ENCODE results near the gene WDFY3.
"Not testable (repeated sequence)": the region's sequence is repeated elsewhere in the genome, so short reads cannot be mapped to it uniquely, and the experiment has no call there.

WDFY3 gene

DNA sequence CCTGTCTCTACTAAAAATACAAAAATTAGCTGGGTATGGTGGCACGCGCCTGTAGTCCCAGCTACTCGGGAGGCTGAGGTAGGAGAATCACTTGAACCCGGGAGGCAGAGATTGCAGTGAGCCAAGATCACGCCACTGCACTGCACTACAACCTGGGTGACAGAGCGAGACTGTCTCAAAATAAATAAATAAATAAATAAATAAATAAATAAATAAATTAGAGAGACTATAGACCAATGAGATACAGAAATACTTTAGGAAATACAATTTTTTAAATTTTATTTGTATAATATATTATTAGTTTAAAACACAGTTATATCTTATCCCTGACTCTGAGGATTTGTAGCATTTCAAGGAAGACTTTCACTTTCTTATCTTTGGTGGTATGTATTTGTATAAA, 136.9 kb downstream of the WDFY3 start:
- H3K4me1 ChIP-seq (ENCODE audit: control insufficient read depth, insufficient read depth, low read length, unreplicated experiment); H2AFZ ChIP-seq (ENCODE audit: low read length, unreplicated experiment); H3K36me3 ChIP-seq (ENCODE audit: insufficient read depth, low read length); H3K27me3 ChIP-seq (ENCODE audit: insufficient read depth, low read length); H3K79me2 ChIP-seq (ENCODE audit: control insufficient read depth, insufficient read depth, low read length, unreplicated experiment); H3K27ac ChIP-seq (ENCODE audit: low read depth, low read length); H3K4me3 ChIP-seq (ENCODE audit: low read depth, low read length): not testable (repeated sequence)

DNA sequence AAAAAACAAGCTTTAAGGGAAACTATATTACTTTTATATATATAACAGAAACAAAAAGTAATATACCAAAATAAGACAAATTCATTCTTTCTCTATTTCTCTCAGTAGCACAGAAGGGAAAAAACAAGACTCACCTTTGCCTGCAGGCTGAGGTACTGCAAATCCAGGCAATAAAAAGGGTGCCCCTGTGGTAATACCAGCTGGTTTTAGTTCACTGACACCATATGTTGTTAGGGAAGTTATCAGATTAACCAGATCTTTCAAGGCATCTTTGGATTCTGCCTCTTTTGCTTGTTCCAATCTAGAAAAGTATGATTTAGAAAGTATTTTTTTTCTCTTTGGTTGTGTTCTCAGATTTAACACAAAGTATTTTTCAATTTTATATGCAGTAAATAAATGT, 139.8 kb downstream of the WDFY3 start:
- H3K4me1 ChIP-seq (ENCODE audit: control insufficient read depth, insufficient read depth, low read length, unreplicated experiment) = peaks cover 4% of the 10 kb centered on the region
- H2AFZ ChIP-seq (ENCODE audit: low read length, unreplicated experiment) = no peak overlapping the region
- peaks cover 3% of the 10 kb centered on the region; the same call in 1 of the 2 replicates for H3K36me3 ChIP-seq (ENCODE audit: insufficient read depth, low read length)
- no peaks in the 10 kb centered on the region for H3K79me2 ChIP-seq (ENCODE audit: control insufficient read depth, insufficient read depth, low read length, unreplicated experiment)
- H3K27me3 ChIP-seq (ENCODE audit: insufficient read depth, low read length) = no peaks in the 10 kb centered on the region
- no peak overlapping the region for H3K27ac ChIP-seq (ENCODE audit: low read depth, low read length)
- no peak overlapping the region for H3K4me3 ChIP-seq (ENCODE audit: low read depth, low read length)

DNA sequence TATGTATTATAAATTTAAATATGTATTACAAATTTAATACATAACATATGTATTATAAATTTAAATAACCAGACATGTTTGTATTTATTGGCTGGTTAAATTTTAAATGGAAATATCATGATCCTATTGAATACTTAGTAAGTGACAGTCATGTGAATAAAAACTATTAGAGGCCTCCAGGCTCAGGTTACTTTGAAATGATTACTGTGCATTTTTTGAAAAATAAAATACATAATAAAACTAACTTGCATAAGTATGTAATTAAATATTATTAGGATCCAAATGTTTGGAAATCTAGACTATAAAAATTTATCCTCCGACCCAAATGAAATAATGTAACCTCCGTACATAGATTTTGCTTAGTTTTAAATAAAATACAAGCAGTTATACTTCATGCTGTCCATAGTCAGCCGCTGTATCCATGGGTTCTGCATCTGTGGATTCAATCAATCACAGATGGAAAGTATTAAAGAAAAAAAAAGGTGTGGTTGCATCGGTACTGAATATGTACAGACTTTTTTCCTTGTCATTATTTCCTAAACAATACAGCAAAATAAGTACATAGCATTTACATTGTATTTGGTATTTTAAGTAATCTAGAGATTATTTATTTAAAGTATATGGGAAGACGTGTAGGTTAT, 140.7 kb downstream of the WDFY3 start:
- no peak overlapping the region for H3K27ac ChIP-seq (ENCODE audit: low read depth, low read length)
- H3K4me3 ChIP-seq (ENCODE audit: low read depth, low read length) = no peak overlapping the region
- H3K4me1 ChIP-seq (ENCODE audit: control insufficient read depth, insufficient read depth, low read length, unreplicated experiment) = peaks cover 4% of the 10 kb centered on the region
- no peaks in the 10 kb centered on the region for H3K27me3 ChIP-seq (ENCODE audit: insufficient read depth, low read length)
- H3K36me3 ChIP-seq (ENCODE audit: insufficient read depth, low read length) = peaks cover 8% of the 10 kb centered on the region; the same call in 1 of the 2 replicates
- no peaks in the 10 kb centered on the region for H3K79me2 ChIP-seq (ENCODE audit: control insufficient read depth, insufficient read depth, low read length, unreplicated experiment)
- H2AFZ ChIP-seq (ENCODE audit: low read length, unreplicated experiment) = no peak overlapping the region

DNA sequence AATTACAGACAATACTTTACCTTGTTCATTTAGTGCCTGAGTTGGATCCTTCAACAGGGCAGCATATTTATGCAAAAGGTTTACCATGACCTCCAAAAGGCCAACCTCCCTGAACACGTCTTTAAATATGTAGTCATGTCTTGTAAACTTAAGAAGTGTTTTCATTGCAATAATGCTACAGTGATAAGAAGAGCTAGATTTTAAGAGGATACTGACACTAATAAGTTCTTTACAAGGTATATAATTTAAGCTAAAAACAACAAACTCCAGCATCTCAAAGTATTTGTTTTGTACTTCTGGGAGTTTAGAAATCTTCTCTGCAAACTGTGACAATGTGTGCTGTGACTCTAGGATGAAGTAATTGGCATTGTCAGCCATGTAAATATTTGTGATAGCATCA, 145.4 kb downstream of the WDFY3 start:
- Histone ChIP-seq H3K4me1 (ENCODE audit: control insufficient read depth, insufficient read depth, low read length, unreplicated experiment) (no peaks in the 10 kb centered on the region), H2AFZ (ENCODE audit: low read length, unreplicated experiment) (no peak overlapping the region), H3K27me3 (ENCODE audit: insufficient read depth, low read length) (no peaks in the 10 kb centered on the region), H3K27ac (ENCODE audit: low read depth, low read length) (no peak overlapping the region), H3K4me3 (ENCODE audit: low read depth, low read length) (no peak overlapping the region), H3K36me3 (ENCODE audit: insufficient read depth, low read length) (peaks cover 6% of the 10 kb centered on the region; the same call in 1 of the 2 replicates), H3K79me2 (ENCODE audit: control insufficient read depth, insufficient read depth, low read length, unreplicated experiment) (no peaks in the 10 kb centered on the region)

DNA sequence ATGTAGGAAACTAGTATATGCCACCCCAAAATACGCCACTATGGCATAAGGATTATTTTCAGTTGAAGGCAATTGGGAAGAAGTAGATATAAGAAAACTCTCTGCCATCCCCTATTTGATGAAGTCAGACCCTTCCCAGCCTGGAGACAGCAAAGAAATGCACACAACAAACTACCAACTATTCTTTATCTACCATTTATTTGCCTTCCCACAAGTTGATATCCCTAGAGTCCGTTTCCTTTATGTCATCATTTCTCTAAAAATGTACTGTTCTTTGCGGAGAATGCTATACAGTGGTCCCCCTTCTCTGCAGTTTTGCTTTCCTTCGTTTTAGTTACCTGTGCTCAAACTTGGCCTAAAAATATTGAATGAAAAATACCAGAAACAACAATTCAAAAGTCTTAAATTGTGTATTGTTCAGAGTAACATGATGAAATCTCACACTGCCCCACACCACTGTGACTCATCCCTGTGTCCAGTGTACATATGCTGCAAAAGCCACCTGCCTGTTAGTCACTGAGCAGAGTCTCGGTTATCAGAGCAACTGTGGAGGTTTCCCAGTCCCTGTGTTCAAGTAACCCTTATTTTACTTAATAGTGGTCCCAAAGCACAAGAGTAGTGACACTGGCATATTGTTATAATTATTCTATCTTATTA, 152.3 kb downstream of the WDFY3 start:
- no peak overlapping the region for H3K4me3 ChIP-seq (ENCODE audit: low read depth, low read length)
- H3K27me3 ChIP-seq (ENCODE audit: insufficient read depth, low read length) = no peaks in the 10 kb centered on the region
- H3K36me3 ChIP-seq (ENCODE audit: insufficient read depth, low read length) = peaks cover 11% of the 10 kb centered on the region
- H3K4me1 ChIP-seq (ENCODE audit: control insufficient read depth, insufficient read depth, low read length, unreplicated experiment) = peaks cover 12% of the 10 kb centered on the region
- no peak overlapping the region for H2AFZ ChIP-seq (ENCODE audit: low read length, unreplicated experiment)
- H3K79me2 ChIP-seq (ENCODE audit: control insufficient read depth, insufficient read depth, low read length, unreplicated experiment) = no peaks in the 10 kb centered on the region
- H3K27ac ChIP-seq (ENCODE audit: low read depth, low read length) = peak overlapping the region; percentile 48; the same call in 1 of the 2 replicates

DNA sequence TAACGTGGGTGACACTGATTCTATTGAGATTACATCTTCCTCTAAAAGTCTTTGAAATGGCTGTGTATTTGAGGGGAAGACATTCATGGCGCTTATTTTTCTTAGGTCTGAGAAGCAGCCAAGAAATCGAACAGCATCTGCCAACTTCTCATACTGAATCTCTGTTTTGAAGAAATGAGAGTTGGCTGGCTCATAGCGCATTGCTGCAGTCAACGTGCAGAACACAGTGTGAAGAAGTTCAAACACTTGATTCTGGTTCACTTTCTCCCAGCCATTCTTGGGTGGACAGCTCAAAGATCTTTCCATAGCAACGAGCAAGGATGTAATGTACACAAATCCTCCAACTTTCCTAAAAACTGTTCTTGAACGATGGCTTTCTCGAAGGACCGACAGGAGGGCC, 156.5 kb downstream of the WDFY3 start:
- H3K4me3 ChIP-seq (ENCODE audit: low read depth, low read length) = no peak overlapping the region
- peaks cover 26% of the 10 kb centered on the region for H3K36me3 ChIP-seq (ENCODE audit: insufficient read depth, low read length)
- H3K4me1 ChIP-seq (ENCODE audit: control insufficient read depth, insufficient read depth, low read length, unreplicated experiment) = peaks cover 11% of the 10 kb centered on the region

DNA sequence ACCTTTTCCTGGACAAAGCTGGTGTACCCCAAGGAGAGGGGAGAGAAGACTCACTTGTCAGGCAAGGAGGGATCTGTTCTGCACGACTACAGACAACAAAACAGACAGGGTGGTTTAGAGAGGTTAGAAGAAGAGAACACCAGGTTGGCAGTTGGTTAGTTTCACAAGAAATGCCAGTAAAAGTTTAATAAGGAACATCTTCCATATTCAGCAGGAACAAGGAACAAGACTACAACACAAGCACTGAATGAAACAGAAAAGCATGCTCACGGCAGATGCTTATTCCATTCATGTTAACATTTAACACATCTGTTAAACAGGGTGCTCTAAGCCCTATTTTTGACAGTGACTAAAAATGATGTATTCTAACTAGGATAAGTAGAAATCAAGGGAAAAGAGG, 158.2 kb downstream of the WDFY3 start:
- H3K36me3 ChIP-seq (ENCODE audit: insufficient read depth, low read length) = peaks cover 26% of the 10 kb centered on the region
- peaks cover 14% of the 10 kb centered on the region for H3K4me1 ChIP-seq (ENCODE audit: control insufficient read depth, insufficient read depth, low read length, unreplicated experiment)
- H3K4me3 ChIP-seq (ENCODE audit: low read depth, low read length) = no peak overlapping the region
- H3K27me3 ChIP-seq (ENCODE audit: insufficient read depth, low read length) = no peaks in the 10 kb centered on the region
- no peak overlapping the region for H3K27ac ChIP-seq (ENCODE audit: low read depth, low read length)
- no peaks in the 10 kb centered on the region for H3K79me2 ChIP-seq (ENCODE audit: control insufficient read depth, insufficient read depth, low read length, unreplicated experiment)
- no peak overlapping the region for H2AFZ ChIP-seq (ENCODE audit: low read length, unreplicated experiment)

More for the DNA sequence above, 156.5 kb downstream of the WDFY3 start:
- no peaks in the 10 kb centered on the region for H3K79me2 ChIP-seq (ENCODE audit: control insufficient read depth, insufficient read depth, low read length, unreplicated experiment)
- no peaks in the 10 kb centered on the region for H3K27me3 ChIP-seq (ENCODE audit: insufficient read depth, low read length)
- H2AFZ ChIP-seq (ENCODE audit: low read length, unreplicated experiment) = no peak overlapping the region
- H3K27ac ChIP-seq (ENCODE audit: low read depth, low read length) = no peak overlapping the region

DNA sequence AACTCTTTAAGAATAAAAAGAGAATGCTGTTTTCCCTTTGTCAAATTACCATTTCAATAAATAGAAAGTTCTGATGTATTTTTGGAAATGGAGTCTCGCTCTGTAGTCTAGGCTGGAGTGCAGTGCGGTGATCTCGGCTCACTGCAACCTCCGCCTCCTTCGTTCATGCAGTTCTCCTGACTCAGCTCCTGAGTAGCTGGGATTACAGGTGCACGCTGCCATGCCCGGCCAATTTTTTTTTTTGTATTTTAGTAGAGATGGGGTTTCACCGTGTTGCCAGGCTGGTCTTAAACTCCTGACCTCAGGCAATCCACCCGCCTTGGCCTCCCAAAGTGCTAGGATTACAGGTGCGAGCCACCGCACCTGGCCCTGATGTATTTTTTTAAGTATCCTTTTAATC, 159.9 kb downstream of the WDFY3 start:
- H3K4me3 ChIP-seq (ENCODE audit: low read depth, low read length); H3K27me3 ChIP-seq (ENCODE audit: insufficient read depth, low read length); H3K27ac ChIP-seq (ENCODE audit: low read depth, low read length); H3K79me2 ChIP-seq (ENCODE audit: control insufficient read depth, insufficient read depth, low read length, unreplicated experiment); H2AFZ ChIP-seq (ENCODE audit: low read length, unreplicated experiment): not testable (repeated sequence)
- Histone ChIP-seq H3K36me3 (ENCODE audit: insufficient read depth, low read length) (peaks cover 31% of the 10 kb centered on the region), H3K4me1 (ENCODE audit: control insufficient read depth, insufficient read depth, low read length, unreplicated experiment) (peaks cover 14% of the 10 kb centered on the region)

DNA sequence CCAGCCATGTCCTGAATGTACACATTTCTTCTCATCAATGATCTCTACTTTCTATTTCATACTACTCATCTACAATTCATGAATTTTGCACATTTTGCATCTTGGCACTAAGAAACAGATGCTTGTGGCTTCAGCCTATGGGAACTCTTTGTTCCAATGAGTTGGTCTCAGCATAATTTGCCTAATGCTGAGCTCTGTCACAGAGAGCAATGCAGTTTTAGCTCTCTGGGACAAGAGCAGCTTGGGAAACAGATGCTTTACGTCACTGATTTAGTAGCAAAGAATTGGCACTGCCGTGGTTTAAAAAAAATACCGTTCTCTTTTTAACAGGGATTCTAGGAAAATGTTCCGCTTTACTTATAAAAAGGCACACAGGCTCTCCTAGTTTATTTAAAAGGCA, 162.4 kb downstream of the WDFY3 start:
- no peaks in the 10 kb centered on the region for H3K27me3 ChIP-seq (ENCODE audit: insufficient read depth, low read length)
- H3K4me3 ChIP-seq (ENCODE audit: low read depth, low read length) = peak overlapping the region; percentile 55
- H3K79me2 ChIP-seq (ENCODE audit: control insufficient read depth, insufficient read depth, low read length, unreplicated experiment) = no peaks in the 10 kb centered on the region
- no peak overlapping the region for H2AFZ ChIP-seq (ENCODE audit: low read length, unreplicated experiment)
- H3K27ac ChIP-seq (ENCODE audit: low read depth, low read length) = peak overlapping the region; percentile 72
- H3K4me1 ChIP-seq (ENCODE audit: control insufficient read depth, insufficient read depth, low read length, unreplicated experiment) = peaks cover 32% of the 10 kb centered on the region
- H3K36me3 ChIP-seq (ENCODE audit: insufficient read depth, low read length) = peaks cover 24% of the 10 kb centered on the region

DNA sequence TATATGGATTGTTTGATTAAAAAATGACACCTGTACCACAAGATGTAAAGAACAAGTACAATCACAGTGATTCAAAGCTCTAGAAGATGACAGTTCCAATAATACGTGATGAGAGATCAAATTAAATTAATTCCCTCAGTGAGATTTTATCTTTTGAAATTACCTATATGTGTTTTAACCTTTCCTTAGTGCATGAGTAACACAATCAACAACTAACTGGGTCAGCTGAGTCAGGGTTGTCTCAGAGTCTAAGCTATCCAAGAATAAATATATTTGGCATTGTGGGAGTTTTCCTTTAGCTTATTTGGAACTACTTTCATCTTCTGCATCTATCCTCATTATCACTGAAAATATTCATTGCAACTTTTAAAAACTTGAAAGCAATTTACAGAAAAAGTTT, 162.8 kb downstream of the WDFY3 start:
- H3K4me3 ChIP-seq (ENCODE audit: low read depth, low read length) = peak overlapping the region; percentile 55
- H3K79me2 ChIP-seq (ENCODE audit: control insufficient read depth, insufficient read depth, low read length, unreplicated experiment) = no peaks in the 10 kb centered on the region
- H3K27me3 ChIP-seq (ENCODE audit: insufficient read depth, low read length) = no peaks in the 10 kb centered on the region
- H2AFZ ChIP-seq (ENCODE audit: low read length, unreplicated experiment) = no peak overlapping the region
- H3K36me3 ChIP-seq (ENCODE audit: insufficient read depth, low read length) = peaks cover 20% of the 10 kb centered on the region
- H3K4me1 ChIP-seq (ENCODE audit: control insufficient read depth, insufficient read depth, low read length, unreplicated experiment) = peaks cover 32% of the 10 kb centered on the region
- H3K27ac ChIP-seq (ENCODE audit: low read depth, low read length) = peak overlapping the region; percentile 72

DNA sequence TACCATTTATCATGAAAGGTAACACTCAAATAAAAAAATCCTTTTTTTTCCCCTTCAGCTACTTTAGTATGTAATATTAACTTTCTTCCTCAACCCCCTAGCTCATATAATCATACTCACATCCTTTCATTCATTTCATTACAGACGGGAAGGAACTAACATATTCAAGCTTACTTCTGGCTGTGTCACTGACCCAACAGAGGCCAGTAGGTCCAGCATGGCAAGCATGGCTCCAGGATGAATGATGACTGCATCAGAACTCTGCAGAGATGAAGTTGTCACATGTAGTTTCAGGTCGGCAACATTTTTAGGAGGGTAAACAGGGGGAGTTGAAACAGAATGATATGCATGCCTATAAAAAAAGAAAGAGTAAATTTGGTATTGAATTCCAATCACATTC, 163.4 kb downstream of the WDFY3 start:
- Histone ChIP-seq H3K4me1 (ENCODE audit: control insufficient read depth, insufficient read depth, low read length, unreplicated experiment) (peaks cover 32% of the 10 kb centered on the region), H3K27me3 (ENCODE audit: insufficient read depth, low read length) (no peaks in the 10 kb centered on the region), H3K36me3 (ENCODE audit: insufficient read depth, low read length) (peaks cover 16% of the 10 kb centered on the region), H3K4me3 (ENCODE audit: low read depth, low read length) (no peak overlapping the region), H3K27ac (ENCODE audit: low read depth, low read length) (no peak overlapping the region), H3K79me2 (ENCODE audit: control insufficient read depth, insufficient read depth, low read length, unreplicated experiment) (no peaks in the 10 kb centered on the region), H2AFZ (ENCODE audit: low read length, unreplicated experiment) (no peak overlapping the region)

Data from ACC112 (cell line).